ENCODE measurements around the gene PRPF31.

GRCh38 chr19:54125713-54126112 lies 10.2 kb downstream of the PRPF31 start:
- TF ChIP-seq CTCF (IDR thresholded peaks at IDR 0.05) (no peak), POLR2A (IDR thresholded peaks at IDR 0.05) (no peak)

Data from uterus (tissue), 2 donors.